Brain microvascular endothelial cell (primary cell): Measurements from ENCODE around the gene RXFP4.
"Not testable (repeated sequence)": the region's sequence is repeated elsewhere in the genome, so short reads cannot be mapped to it uniquely, and the experiment has no call there.

Source experiments
- DNase-seq: peaks from one replicate; pipeline ENCODE4 v3.0.0-alpha.2; 2020
- H3K27ac ChIP-seq: fragments of 250-450 bp; sonication (Bioruptor Pico); 2 replicates; pipeline ENCODE4 v1.5.1; 2020; ENCODE audit warnings: mild to moderate bottlenecking, moderate library complexity
- H3K27me3 ChIP-seq: fragments of 250-450 bp; sonication (Bioruptor Pico); replicated peaks from 2 replicates; pipeline ENCODE4 v1.5.1; 2020; ENCODE audit warnings: mild to moderate bottlenecking
- H3K36me3 ChIP-seq: fragments of 250-450 bp; sonication (Bioruptor Pico); replicated peaks from 2 replicates; pipeline ENCODE4 v1.5.1; 2020; ENCODE audit warnings: mild to moderate bottlenecking
- H3K4me3 ChIP-seq: 2 replicates; pipeline ENCODE4 v1.5.1; 2011; ENCODE audit warnings: low read depth, mild to moderate bottlenecking, control low read depth, low read length, moderate library complexity
- CTCF ChIP-seq: IDR thresholded peaks from 2 replicates; pipeline ENCODE4 v1.5.1; 2011; ENCODE audit warnings: low read depth, mild to moderate bottlenecking, moderate library complexity, low read length, control low read depth, inconsistent platforms; ENCODE audit errors: missing control alignments
- in situ Hi-C: cut with HindIII; loops from 2 replicates; pipeline ENCODE4 v1.10.0; 2017; ENCODE audit warnings: low sequenced_read_pairs, low pct_ligation_motif_present

The RXFP4 gene

DNA sequence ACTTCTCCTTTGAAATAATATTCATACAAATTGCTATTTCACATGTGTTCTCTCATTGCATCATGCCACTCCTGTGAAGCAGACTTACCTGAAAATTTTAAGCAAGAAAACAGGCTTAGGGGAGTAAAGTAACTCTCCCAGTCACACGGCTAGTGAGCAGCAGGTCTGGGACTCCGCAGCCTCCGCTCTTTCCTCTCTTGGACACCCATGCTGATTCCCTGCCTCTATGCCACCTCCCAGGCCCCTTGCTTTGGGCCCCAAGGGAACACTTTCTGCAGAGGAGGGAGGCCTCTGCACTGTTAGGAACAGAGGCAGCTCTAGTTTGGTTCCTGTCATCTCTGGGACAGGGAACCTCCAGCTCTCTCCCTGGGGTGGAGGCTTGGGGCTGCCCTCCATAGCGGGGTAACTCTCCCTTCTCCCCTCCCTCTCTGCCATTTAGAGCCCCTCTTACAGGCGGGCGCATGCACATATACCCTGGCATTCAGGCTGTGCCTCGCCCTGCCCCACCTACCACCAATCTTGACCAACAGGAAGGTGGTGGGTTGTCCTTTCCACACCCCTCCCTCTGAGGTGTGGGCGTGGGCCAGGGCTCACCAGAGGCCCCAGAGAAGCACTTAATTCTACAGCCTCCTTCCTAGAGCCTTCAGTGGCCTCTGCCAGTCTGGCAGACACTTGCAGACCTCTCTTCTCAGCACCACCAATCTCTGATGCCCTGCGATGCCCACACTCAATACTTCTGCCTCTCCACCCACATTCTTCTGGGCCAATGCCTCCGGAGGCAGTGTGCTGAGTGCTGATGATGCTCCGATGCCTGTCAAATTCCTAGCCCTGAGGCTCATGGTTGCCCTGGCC, at the start of gene RXFP4:
RXFP4 (plus strand) TSS at position 646 of the 852 bp plus-strand sequence; CDS start at position 718, 72 bp downstream.
- DNase-seq, result no peak
- Histone ChIP-seq H3K4me3 (no peak within 1 kb of the TSS), H3K27me3 (no peaks in the 10 kb centered on the region), H3K36me3 (peaks cover 11% of the 10 kb centered on the region), H3K27ac (no peak within 1 kb of the TSS)
- in situ Hi-C loops, result no loop called here
- no peak for TF ChIP-seq CTCF

DNA sequence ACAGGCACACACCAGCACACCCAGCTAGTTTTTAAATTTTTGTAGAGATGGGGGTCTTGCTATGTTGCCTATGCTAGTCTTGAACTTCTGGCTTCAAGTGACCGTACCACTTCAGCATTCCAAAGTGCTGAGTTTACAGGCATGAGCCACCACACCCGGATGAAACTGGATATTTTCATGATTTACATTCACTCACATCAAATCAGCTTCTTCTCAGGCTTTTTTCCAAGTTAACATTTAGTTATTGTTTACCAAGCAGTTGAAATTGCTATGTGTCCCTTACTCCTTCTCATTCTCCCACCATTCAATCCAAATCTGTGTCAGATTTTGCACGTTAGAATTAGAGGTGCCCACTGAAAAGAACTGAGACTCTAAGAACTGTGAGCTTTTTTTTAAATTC, 48.6 kb upstream of the RXFP4 start:
- peak; percentile 65 for DNase-seq
- H3K4me3 ChIP-seq, result no peak overlapping the region
- no peaks in the 10 kb centered on the region for H3K27me3 ChIP-seq
- peak overlapping the region; percentile 79 for H3K27ac ChIP-seq
- peaks cover 13% of the 10 kb centered on the region for H3K36me3 ChIP-seq
- in situ Hi-C loops, result no loop called here
- TF ChIP-seq CTCF, result no peak

DNA sequence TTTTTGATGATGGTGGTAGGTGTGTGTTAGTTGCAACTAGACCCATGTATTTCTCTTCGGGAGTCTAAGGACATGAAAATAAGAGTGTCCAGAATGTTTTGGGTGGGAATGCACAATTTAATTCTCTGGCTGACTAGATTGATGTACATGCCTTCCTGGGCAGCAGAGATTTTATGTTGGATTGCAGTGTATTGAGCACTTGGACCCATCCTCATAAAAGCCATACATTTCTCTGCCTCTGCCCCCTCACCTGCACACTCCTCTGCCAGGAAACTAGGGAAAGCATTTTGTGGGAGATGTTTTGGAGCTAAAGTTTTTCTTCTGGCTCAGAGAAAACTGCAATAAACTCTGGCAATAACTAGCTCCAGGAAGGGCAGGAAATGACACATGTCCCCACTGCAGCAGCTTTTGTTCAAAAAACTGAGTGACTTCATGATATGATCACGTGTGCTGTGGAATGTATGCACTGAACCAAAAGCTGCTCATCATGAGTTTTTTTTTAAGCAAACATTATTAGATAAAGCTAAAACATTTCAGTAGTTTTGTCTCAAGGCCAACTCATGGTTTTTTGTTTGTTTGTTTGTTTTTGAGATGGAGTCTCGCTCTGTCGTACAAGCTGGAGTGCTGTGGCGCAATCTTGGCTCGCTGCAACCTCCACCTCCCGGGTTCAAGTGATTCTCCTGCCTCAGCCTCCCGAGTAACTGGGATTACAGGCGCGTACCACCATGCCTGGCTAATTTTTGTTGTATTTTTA, 47.9 kb upstream of the RXFP4 start:
- DNase-seq, result peak; percentile 84
- H3K4me3 ChIP-seq, result peak overlapping the region; percentile 4
- no peaks in the 10 kb centered on the region for H3K27me3 ChIP-seq
- H3K36me3 ChIP-seq, result peaks cover 14% of the 10 kb centered on the region
- peak overlapping the region; percentile 79 for H3K27ac ChIP-seq
- no peak for TF ChIP-seq CTCF
- in situ Hi-C loops, result no loop called here

GRCh38 chr1:155895617-155896016, 45.8 kb upstream of the RXFP4 start:
- in situ Hi-C loops, result not testable (repeated sequence)

GRCh38 chr1:155896476-155896875, 45.0 kb upstream of the RXFP4 start:
- H3K4me3 ChIP-seq, DNase-seq, H3K27me3 ChIP-seq, H3K27ac ChIP-seq, in situ Hi-C loops: not testable (repeated sequence)
- H3K36me3 ChIP-seq, result peaks cover 42% of the 10 kb centered on the region

More at GRCh38 chr1:155895617-155896016, 45.8 kb upstream of the RXFP4 start:
- not testable (repeated sequence) for DNase-seq, H3K4me3 ChIP-seq, H3K27ac ChIP-seq, H3K27me3 ChIP-seq
- peaks cover 33% of the 10 kb centered on the region for H3K36me3 ChIP-seq

DNA sequence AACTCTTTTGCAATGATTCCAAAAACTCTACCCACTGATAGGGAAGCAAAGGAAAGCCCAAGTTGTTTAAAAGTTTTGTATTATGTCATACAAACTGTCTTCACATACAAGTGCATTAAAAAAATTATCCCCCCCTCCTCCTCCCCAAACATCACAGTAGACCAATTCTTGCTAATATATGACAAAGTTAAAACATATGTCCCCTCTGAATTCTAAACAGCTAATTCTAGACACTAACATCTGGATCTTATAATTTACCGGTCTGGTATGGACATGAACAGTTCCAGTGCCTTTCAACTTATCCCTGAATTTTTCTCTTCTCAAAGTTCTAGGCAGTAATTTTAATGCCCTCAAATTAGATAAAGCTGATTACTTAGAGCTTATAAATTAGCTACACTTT, 43.7 kb upstream of the RXFP4 start:
- in situ Hi-C loops, result no loop called here
- no peak overlapping the region for H3K27ac ChIP-seq
- DNase-seq, result no peak

More for the DNA sequence above, 43.7 kb upstream of the RXFP4 start:
- peaks cover 49% of the 10 kb centered on the region for H3K36me3 ChIP-seq
- no peaks in the 10 kb centered on the region for H3K27me3 ChIP-seq
- TF ChIP-seq CTCF, result no peak
- H3K4me3 ChIP-seq, result no peak overlapping the region
